ENCODE results near the gene ATP11A. TPM values are rescaled to one million over a fixed set of nuclear protein-coding genes. Genes with fewer than 3 reads are reported as not detected.

ATP11A gene
- total and polyA plus RNA-seq, 11 donors, result 20.5 to 146 (median 91.2) TPM

Other genes with a start within 250 kb of the ATP11A start
- 10 to 100 TPM; 11.8 to 23.5 (median 17.4) TPM for gene TUBGCP3, start 101.9 kb upstream of the ATP11A start, total RNA-seq
- gene TUBGCP3, start 101.9 kb upstream of the ATP11A start, polyA plus RNA-seq, result 10 to 100 TPM in 1 of 2 donors, 1 to 10 TPM in 1; 6.0 to 12.1 TPM